ENCODE results near the gene METTL27.
A peak's percentile ranks its signal among the peaks of the same experiment; 100 is the strongest.
"Not testable (repeated sequence)": the region's sequence is repeated elsewhere in the genome, so short reads cannot be mapped to it uniquely, and the experiment has no call there.

Gene METTL27

DNA sequence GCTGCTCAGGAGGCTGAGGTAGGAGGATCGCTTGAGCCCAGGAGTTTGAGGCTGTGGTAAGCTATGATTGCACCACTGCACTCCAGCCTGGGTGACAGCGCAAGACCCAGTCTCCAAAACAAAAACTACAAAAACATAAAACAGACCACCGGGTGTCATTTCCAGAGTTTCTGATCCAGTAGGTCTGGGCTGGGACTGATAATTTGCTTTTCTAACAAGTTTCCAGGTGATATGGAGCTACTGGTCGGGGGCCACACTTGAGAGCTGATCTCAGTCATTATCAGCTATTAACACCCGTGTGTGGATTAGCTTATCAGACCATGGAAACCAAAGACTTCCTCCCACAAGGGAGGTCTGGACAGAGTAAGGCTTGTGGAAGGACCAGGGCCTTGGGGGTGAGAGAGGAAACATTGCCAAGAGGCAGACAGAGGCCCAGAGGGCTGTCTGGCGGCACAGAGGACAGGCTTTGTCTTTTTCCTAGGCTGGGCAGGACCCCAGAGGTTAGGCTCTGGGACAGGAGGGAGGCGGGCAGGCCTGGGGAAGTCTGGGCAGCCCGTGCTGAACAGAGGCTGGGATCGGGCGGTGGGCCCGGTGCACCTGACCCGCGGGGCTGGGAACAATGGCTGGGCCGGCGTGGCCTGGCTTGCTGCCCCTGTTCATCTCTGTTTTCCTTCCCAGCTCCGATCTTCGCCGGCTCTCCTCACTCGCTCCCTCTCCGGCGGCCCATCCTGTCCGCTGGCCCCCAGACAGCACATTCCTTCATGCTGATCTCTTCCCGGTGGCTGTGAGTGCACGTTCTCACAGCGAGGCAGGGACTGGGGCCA, 43.9 kb upstream of the METTL27 start:
- Mint-ChIP-seq H3K4me1 (peaks cover 37% of the 10 kb centered on the region), H3K4me3 (peak overlapping the region in 2 of 3 experiments; percentile 37 to 69), H3K9me3 (no peaks in the 10 kb centered on the region), H3K27ac (peak overlapping the region; percentile 30 to 94 (median 88)), H3K36me3 (ENCODE audit: low read depth) (no peaks in the 10 kb centered on the region), H3K27me3 (ENCODE audit: low read depth) (peaks cover 28% of the 10 kb centered on the region)
- TF ChIP-seq, protein P1, sequence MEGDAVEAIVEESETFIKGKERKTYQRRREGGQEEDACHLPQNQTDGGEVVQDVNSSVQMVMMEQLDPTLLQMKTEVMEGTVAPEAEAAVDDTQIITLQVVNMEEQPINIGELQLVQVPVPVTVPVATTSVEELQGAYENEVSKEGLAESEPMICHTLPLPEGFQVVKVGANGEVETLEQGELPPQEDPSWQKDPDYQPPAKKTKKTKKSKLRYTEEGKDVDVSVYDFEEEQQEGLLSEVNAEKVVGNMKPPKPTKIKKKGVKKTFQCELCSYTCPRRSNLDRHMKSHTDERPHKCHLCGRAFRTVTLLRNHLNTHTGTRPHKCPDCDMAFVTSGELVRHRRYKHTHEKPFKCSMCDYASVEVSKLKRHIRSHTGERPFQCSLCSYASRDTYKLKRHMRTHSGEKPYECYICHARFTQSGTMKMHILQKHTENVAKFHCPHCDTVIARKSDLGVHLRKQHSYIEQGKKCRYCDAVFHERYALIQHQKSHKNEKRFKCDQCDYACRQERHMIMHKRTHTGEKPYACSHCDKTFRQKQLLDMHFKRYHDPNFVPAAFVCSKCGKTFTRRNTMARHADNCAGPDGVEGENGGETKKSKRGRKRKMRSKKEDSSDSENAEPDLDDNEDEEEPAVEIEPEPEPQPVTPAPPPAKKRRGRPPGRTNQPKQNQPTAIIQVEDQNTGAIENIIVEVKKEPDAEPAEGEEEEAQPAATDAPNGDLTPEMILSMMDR (IDR thresholded peaks at IDR 0.05; ENCODE audit: unreplicated experiment in 3 of 3): no peak

DNA sequence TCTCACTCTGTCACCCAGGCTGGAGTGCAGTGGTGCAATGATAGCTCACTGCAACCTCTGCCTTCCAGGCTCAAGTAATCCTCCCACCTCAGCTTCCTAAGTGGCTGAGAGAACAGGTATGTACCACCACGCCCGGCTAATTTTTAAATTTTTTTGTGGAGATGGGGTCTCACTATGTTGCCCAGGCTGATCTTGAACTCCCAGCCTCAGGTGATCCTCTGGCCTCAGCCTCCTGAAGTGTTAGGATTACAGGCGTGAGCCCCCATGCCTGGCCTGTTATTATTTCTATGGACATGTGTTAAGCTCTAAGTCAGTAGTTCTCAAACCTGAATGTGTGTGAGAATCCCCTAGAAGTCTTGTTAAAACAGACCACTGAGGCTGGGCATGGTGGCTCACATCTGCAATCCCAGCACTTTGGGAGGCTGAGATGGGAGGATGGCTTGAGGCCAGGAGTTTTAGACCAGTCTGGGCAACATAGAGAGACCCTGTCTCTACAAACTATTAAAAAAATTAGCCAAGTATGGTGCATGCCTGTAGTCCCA, 43.2 kb upstream of the METTL27 start:
- Mint-ChIP-seq H3K27me3 (ENCODE audit: low read depth) (peaks cover 29% of the 10 kb centered on the region), H3K4me1 (peaks cover 36% of the 10 kb centered on the region), H3K27ac (peak overlapping the region in 2 of 3 experiments; percentile 88 to 94), H3K36me3 (ENCODE audit: low read depth) (no peaks in the 10 kb centered on the region), H3K4me3 (no peak overlapping the region), H3K9me3 (no peaks in the 10 kb centered on the region)
- TF ChIP-seq, protein P1 (IDR thresholded peaks at IDR 0.05; ENCODE audit: unreplicated experiment in 3 of 3): no peak

DNA sequence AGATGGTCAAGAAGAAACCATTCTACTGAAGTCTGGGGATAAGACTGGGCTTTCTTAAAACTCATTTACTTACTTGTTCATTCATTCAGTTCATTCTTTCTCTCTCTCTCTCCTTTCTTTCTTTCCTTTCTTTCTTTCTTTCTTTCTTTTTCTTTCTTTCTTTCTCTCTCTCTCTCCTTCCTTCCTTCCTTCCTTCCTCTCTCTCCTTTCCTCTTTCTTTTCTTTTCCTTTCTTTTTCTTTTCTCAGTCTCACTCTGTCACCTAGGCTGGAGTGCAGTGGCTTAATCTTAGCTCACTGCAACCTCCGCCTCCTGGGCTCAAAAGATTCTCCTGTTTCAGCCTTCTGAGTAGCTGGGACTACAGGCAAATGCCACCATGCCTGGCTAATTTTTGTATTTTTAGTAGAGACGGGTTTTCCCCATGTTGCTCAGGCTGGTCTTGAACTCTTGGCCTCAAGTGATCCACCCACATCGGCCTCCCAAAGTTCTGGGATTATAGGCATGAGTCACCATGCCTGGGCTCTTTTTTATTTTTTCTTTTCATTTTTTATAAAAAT, 42.6 kb upstream of the METTL27 start:
- not testable (repeated sequence) for H3K9me3 Mint-ChIP-seq, H3K27ac Mint-ChIP-seq

DNA sequence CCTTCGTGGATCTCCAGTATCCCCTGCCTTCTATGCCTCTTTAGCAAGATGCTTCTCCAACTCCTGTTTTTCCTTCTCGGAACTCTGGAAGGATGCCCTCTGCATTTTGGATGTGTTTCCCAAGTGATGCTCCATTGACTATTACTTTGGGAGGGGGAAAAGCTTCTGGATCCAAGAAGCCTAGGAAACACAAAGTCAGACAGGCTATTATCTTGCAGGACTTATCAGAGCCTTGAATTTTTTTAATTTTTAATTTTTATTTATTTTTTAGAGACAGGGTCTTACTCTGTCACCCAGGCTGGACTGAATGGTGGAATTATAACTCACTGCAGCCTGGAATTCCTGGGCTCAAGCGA, 39.7 kb upstream of the METTL27 start:
- peaks cover 23% of the 10 kb centered on the region for H3K4me1 Mint-ChIP-seq
- no peaks in the 10 kb centered on the region for H3K36me3 Mint-ChIP-seq (ENCODE audit: low read depth)
- TF ChIP-seq, protein P1 (IDR thresholded peaks at IDR 0.05; ENCODE audit: unreplicated experiment in 3 of 3): no peak
- H3K4me3 Mint-ChIP-seq: no peak overlapping the region
- H3K9me3 Mint-ChIP-seq: no peaks in the 10 kb centered on the region
- no peak overlapping the region for H3K27ac Mint-ChIP-seq
- H3K27me3 Mint-ChIP-seq (ENCODE audit: low read depth): peaks cover 28% of the 10 kb centered on the region

More for the DNA sequence above, 42.6 kb upstream of the METTL27 start:
- Mint-ChIP-seq H3K4me1 (peaks cover 36% of the 10 kb centered on the region), H3K27me3 (ENCODE audit: low read depth) (peaks cover 33% of the 10 kb centered on the region)
- not testable (repeated sequence) for H3K4me3 Mint-ChIP-seq; H3K36me3 Mint-ChIP-seq (ENCODE audit: low read depth)

DNA sequence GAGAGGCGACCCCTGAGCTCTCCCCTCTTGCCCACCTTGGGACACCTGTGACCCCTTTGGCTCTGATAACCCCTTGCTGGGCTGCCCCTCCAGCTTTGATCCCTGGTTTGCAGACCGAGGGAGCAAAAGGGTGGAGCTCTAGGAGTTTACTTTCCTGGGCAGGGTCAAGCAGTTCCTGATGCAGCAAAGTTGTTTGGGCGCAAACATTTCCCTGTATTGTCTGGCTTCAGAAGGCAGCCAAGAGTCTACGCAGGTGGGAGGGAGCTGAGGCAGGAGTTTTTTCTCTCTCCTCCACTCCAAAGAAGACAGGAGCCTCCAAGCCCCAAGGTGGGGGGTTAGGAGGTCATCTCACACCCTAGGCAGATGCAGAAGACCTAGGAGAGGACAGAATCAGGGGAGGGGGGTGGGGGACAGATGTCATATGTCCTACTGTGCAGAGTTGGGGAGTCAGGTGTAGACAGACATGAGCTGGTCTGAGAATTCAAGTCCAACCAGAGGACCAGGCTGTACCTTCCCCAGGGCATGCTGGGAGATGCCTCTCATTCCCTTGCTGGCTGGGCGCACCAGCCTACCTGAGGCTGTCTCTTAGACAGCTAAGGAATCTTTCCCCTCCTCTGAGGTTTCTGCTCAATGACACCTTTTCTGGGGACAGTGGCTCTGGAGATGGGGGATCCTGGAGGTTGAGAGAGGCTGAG, 39.2 kb upstream of the METTL27 start:
- peaks cover 27% of the 10 kb centered on the region for H3K27me3 Mint-ChIP-seq (ENCODE audit: low read depth)
- peaks cover 19% of the 10 kb centered on the region for H3K4me1 Mint-ChIP-seq
- H3K4me3 Mint-ChIP-seq: no peak overlapping the region
- TF ChIP-seq, protein P1 (IDR thresholded peaks at IDR 0.05; ENCODE audit: unreplicated experiment in 3 of 3): no peak
- H3K27ac Mint-ChIP-seq: no peak overlapping the region
- no peaks in the 10 kb centered on the region for H3K9me3 Mint-ChIP-seq
- H3K36me3 Mint-ChIP-seq (ENCODE audit: low read depth): no peaks in the 10 kb centered on the region

DNA sequence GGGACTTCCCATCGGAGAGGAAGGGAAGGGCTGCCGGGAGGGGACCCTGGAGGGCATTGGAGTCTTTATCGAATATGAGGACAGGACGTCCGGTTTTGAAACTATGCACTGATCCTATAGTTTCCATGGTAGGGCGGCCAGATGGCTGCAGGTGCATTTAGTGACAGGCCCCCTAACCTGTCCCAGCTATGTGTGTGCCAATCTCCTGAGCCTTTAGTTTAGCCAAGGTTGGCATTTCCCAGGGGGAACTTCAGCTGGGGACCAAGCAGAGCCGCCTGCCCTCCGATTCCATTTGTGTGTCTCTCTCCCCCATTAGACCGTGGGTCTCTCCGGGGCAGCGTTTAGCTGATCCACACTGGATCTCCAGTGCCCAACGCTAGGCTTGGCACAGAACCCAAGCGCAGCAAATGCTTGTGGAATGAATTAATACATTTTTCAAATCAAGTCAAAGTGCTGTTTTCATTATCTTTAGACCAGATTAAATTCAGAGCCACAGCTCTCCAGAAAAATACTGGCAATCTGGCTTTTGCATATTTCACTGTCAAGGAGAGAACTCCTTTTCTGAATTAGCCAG, 38.5 kb upstream of the METTL27 start:
- H3K9me3 Mint-ChIP-seq: no peaks in the 10 kb centered on the region
- H3K4me1 Mint-ChIP-seq: peaks cover 12% of the 10 kb centered on the region
- H3K4me3 Mint-ChIP-seq: no peak overlapping the region
- TF ChIP-seq, protein P1 (IDR thresholded peaks at IDR 0.05; ENCODE audit: unreplicated experiment in 3 of 3): no peak
- H3K27me3 Mint-ChIP-seq (ENCODE audit: low read depth): peaks cover 26% of the 10 kb centered on the region
- H3K27ac Mint-ChIP-seq: no peak overlapping the region
- H3K36me3 Mint-ChIP-seq (ENCODE audit: low read depth): no peaks in the 10 kb centered on the region

Measured in nephron (organoid).